GM21528 (cell line): ENCODE data around the gene DOK3.
"Not testable (repeated sequence)": the region's sequence is repeated elsewhere in the genome, so short reads cannot be mapped to it uniquely, and the experiment has no call there.

Experiments
- ATAC-seq: cut with Tn5 transposase; IDR thresholded peaks from one replicate; pipeline ENCODE4 v1.9.1; 2021; ENCODE audit warnings: mild to moderate bottlenecking, moderate library complexity; ENCODE audit not compliant: unreplicated experiment, low FRiP score

DOK3 gene

GRCh38 chr5:177536386-177536785 lies 26.8 kb upstream of the DOK3 start:
- ATAC-seq, result no peak

- no peak for ATAC-seq
Observed at GRCh38 chr5:177535125-177535524, 25.5 kb upstream of the DOK3 start.

DNA sequence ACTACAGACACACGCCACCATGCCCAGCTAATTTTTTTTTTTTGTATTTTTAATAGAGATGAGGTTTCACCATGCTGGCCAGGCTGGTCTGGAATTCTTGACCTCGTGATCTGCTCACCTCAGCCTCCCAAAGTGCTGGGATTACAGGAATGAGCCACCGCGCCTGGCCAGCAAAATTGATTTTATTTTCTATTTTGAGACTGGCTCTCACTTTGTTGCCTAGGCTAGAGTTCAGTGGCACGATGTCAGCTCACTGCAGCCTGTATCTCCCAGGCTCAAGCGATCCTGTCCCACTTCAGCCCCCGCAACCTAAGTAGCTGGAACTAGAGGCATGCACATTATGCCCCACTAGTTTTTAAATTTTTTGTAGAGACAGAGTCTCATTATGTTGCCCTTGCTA lies 24.8 kb upstream of the DOK3 start:
- not testable (repeated sequence) for ATAC-seq

- ATAC-seq, result no peak
Observed at GRCh38 chr5:177531209-177531940, 21.7 kb upstream of the DOK3 start.

DNA sequence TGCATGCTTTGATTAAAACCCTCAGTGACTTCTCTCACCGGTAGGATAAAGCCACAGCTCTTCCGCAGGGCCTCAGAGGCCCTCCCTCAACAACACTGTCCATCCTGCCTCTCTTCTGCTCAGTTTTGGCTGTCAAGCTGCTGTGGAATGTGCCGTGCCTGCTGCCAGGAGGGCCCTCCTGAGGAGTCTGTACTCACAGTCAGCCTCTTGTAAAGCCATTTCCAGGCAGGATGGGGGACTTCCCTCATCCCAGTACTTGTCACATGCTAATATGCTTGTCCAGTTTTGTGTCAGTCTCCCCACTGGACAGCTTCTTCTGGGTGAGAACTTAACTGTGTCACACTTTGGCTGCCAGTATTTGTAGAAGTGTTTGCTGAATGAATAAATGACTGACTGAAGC lies 21.0 kb upstream of the DOK3 start:
- no peak for ATAC-seq

GRCh38 chr5:177529247-177530203 lies 19.9 kb upstream of the DOK3 start:
- no peak for ATAC-seq

DNA sequence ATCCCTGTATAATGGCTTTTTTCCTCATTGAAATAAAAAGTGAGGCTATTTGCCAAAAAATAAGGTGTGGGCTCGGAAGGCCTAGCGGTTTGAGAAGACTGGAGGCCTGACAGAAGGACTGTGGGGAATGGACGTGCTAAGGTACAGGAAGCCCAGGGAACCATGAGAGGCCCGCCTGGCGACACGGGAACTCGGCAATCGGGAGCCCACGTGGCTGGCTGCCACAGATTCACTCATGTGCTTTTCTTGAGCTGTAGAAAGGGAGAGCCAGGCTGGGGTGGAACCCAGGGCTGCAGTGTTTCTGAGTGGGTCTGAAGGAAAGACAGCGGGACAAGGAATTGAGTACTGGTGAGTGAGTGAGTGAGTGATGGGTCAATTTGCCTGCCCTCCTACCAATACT lies 19.0 kb upstream of the DOK3 start:
- ATAC-seq, result no peak

DNA sequence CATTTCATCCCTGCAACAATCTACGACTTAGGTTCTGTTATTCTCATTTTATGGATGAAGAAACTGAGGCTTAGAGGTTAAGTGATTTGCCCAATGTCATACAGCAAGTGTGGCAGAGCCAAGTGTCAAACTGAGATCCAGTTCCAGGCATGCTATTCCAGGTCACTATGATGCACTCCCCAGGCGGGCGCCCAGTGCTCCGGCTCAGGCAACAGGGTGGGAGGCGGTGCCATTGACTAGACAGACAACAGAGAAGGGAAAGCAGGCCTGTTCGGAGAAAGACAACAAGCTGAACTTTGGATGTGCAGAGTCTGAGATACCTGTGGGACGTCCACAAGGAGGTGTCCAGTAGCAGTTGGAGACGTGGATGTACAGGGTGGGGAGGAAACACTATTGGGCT lies 18.0 kb upstream of the DOK3 start:
- ATAC-seq, result no peak

- no peak for ATAC-seq
Observed at GRCh38 chr5:177526791-177527190, 17.2 kb upstream of the DOK3 start.

DNA sequence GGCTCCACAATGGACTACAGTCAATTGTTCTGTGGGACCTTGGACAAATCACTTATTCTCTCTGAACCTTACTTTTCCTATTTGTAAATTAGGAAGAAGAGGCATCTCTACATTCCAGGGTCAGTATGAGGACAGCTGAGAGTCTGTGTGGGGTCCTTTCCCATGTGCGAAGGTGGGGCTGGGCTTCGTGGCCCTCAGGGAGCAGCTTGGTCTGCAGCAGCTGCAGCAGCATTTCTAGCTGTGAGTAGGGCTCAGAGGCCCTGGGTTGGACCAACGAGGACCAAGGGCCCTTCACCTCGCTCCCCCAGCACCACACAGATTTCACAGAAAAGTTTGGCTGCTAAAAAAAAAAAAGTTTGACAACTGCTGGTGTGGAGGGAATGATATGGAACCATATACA lies 16.6 kb upstream of the DOK3 start:
- no peak for ATAC-seq

- ATAC-seq, result no peak
Observed at GRCh38 chr5:177524941-177525655, 15.5 kb upstream of the DOK3 start.

- no peak for ATAC-seq
Observed at GRCh38 chr5:177524539-177524900, 14.9 kb upstream of the DOK3 start.

GRCh38 chr5:177523711-177524538 lies 14.3 kb upstream of the DOK3 start:
- ATAC-seq, result no peak

DNA sequence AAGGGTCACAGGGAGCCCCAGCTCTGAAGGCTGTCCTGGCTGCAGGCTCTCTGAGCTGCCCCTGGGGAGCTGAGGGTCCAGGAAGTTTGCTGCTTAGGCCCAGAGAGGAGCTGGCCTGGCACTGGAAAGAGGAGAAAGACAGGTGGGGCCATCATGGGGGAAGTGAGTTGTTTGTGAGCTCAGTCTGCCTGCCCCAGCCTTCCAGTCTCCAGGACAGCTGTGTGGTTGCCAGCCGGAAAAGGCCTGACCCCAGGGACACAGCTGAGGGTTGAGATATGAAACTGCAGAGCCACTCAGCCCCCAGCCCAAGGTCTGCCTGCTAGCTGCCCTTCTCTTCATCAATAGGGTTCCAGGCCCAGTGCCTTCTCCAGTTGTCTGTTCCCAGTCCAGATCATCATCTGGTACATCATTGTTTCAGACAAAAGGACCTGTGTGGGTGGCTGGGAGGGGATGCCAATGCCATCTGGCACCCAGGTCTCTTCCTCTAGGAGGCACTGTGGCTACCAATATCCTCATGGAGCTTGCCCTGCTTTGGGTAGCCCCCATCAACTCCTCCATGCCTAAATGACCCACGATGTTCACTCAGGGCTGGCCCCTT lies 11.4 kb upstream of the DOK3 start:
- no peak for ATAC-seq

- ATAC-seq, result no peak
Observed at GRCh38 chr5:177520271-177520670, 10.6 kb upstream of the DOK3 start.

- no peak for ATAC-seq
Observed at GRCh38 chr5:177519463-177520235, 10.0 kb upstream of the DOK3 start.

DNA sequence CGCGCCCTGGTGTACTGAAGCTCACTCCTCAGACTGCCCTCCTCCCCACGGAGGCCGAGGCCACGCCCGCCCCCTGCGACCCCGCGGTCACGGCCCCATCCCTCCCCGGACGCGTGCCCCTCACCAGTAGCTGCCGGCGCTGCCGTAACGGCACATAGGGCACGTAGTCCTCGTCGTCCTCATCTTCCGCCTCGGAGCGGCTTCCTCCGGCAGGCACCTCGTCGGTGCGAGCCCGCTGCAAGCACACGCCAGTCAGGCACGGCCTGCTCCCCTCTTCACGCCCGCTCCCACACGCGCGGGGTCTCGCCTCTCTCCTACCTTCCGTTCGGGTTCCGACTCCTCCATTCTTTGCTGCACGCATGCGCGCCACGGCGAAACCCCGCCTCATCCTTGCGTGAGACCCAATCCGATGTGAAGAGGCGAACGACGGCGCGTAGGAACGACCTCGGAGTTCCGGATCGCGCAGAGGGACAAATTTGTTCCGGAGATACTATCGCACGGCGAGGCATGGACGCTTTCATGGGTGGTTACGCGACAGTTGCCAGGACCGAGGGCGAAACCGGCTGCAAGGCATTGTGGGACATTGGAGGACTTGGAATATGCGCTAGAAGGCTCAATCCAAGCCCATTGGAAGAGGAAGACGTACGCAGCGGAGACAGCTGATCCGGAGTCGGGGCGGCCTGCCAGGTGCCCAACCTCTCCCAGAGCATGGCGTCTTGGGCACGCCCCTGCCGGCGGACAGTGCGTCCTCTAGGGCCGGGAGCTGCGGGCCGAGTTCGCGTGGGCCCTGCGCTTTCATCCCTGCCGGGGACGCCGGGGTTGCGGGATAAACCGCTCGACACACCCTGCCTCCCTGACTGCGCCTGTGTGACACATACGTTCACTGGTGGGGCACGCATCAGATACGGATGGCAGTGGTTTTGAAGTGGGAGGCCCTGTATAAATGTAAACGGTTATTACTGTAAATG lies 7.3 kb upstream of the DOK3 start, which contains the start of gene DDX41:
Gene DDX41 (minus strand): TSS at position 361 of the 968 bp plus-strand sequence. CDS start 16 bp downstream, at position 345.
- peak; percentile 73 for ATAC-seq

- ATAC-seq, result no peak
Observed at GRCh38 chr5:177515580-177515979, 6.0 kb upstream of the DOK3 start.
